Neural cell (in vitro differentiated cells): ENCODE results near the gene MTMR3. TPM values are rescaled to one million over a fixed set of nuclear protein-coding genes. Genes with fewer than 3 reads are reported as not detected.

ENCODE experiments used
- H2AFZ ChIP-seq: fragments of 200-600, 300-800 bp; sonication (generic), shearing (Covaris generic); 2 replicates; pipeline ENCODE4 v1.6.0; 2014; ENCODE audit warnings: low read depth, mild to moderate bottlenecking, antibody characterized with exemption, low read length, moderate library complexity
- H3F3A ChIP-seq: fragments of 200-600 bp; shearing (Covaris generic); 2 replicates; pipeline ENCODE4 v1.6.1; 2016; ENCODE audit warnings: mild to moderate bottlenecking, moderate library complexity, mixed read lengths, antibody characterized with exemption, low read length; ENCODE audit not compliant: insufficient read depth, poor library complexity, severe bottlenecking
- H3K27ac ChIP-seq: fragments of 200-600, 300-800 bp; sonication (generic), shearing (Covaris generic); 2 replicates; pipeline ENCODE4 v1.5.1; 2014; ENCODE audit warnings: mild to moderate bottlenecking, low read length, moderate library complexity
- H3K27me3 ChIP-seq: fragments of 300-800, 200-600 bp; sonication (generic), shearing (Covaris generic); 2 replicates; pipeline ENCODE4 v1.6.0; 2014; ENCODE audit warnings: mild to moderate bottlenecking, low read depth, low read length, moderate library complexity; ENCODE audit not compliant: insufficient read depth
- H3K36me3 ChIP-seq: fragments of 300-800, 200-600 bp; sonication (generic), shearing (Covaris generic); 2 replicates; pipeline ENCODE4 v1.5.1; 2014; ENCODE audit warnings: mild to moderate bottlenecking, antibody characterized with exemption, low read length, moderate library complexity; ENCODE audit not compliant: insufficient read depth
- H3K4me2 ChIP-seq: fragments of 300-800, 200-600 bp; sonication (generic), shearing (Covaris generic); 2 replicates; pipeline ENCODE4 v1.6.0; 2014; ENCODE audit warnings: mild to moderate bottlenecking, low read length
- H3K4me3 ChIP-seq: fragments of 300-800, 200-600 bp; sonication (generic), shearing (Covaris generic); 2 replicates; pipeline ENCODE4 v1.5.1; 2014; ENCODE audit warnings: mild to moderate bottlenecking, low read length, moderate library complexity
- H3K79me2 ChIP-seq: fragments of 200-600 bp; shearing (Covaris generic); replicated peaks from 2 replicates; pipeline ENCODE4 v1.6.0; 2014; ENCODE audit warnings: mild to moderate bottlenecking, low read length, moderate library complexity; ENCODE audit not compliant: insufficient read depth
- H3K9ac ChIP-seq: fragments of 300-800, 200-600 bp; sonication (generic), shearing (Covaris generic); 2 replicates; pipeline ENCODE4 v1.6.1; 2016; ENCODE audit warnings: mild to moderate bottlenecking, low read length, mixed read lengths
- H3K9me2 ChIP-seq: fragments of 200-600 bp; shearing (Covaris generic); 2 replicates; pipeline ENCODE4 v1.6.1; 2016; ENCODE audit warnings: mild to moderate bottlenecking, low read length, mixed read lengths; ENCODE audit not compliant: insufficient read depth
- H3K9me3 ChIP-seq: fragments of 200-600, 300-800 bp; sonication (generic), shearing (Covaris generic); 2 replicates; pipeline ENCODE4 v1.6.1; 2016; ENCODE audit warnings: mild to moderate bottlenecking, mixed run types, low read length, moderate library complexity, mixed read lengths
- H4K20me1 ChIP-seq: fragments of 200-600 bp; shearing (Covaris generic); 2 replicates; pipeline ENCODE4 v1.6.1; 2016; ENCODE audit warnings: mild to moderate bottlenecking, mixed run types; ENCODE audit not compliant: insufficient read depth
- CTCF ChIP-seq: fragments of 450-650 bp; IDR thresholded peaks from 2 replicates; pipeline ENCODE4 v1.5.1; 2014; ENCODE audit warnings: antibody characterized with exemption, mild to moderate bottlenecking, moderate library complexity; ENCODE audit not compliant: poor library complexity, severe bottlenecking
- EP300 ChIP-seq: fragments of 450-650 bp; conservative IDR thresholded peaks from 2 replicates; pipeline ENCODE4 v1.6.1; 2014; ENCODE audit warnings: antibody characterized with exemption, mild to moderate bottlenecking, moderate library complexity; ENCODE audit not compliant: poor library complexity, severe bottlenecking
- EZH2 ChIP-seq: fragments of 200-600, 300-800 bp; shearing (Covaris generic), sonication (generic); IDR thresholded peaks from 2 replicates; pipeline ENCODE4 v1.6.1; 2014; ENCODE audit warnings: antibody characterized with exemption, low read length, borderline replicate concordance, mild to moderate bottlenecking; ENCODE audit not compliant: insufficient read depth, poor library complexity, severe bottlenecking
- MXI1 ChIP-seq: fragments of 450-650 bp; conservative IDR thresholded peaks from 2 replicates; pipeline ENCODE4 v1.6.1; 2014; ENCODE audit warnings: antibody characterized with exemption, mild to moderate bottlenecking; ENCODE audit not compliant: poor library complexity, severe bottlenecking
- POLR2AphosphoS5 ChIP-seq: IDR thresholded peaks from 2 replicates; pipeline ENCODE4 v1.6.1; 2012
- RAD21 ChIP-seq: fragments of 450-650 bp; conservative IDR thresholded peaks from 2 replicates; pipeline ENCODE4 v1.6.1; 2014; ENCODE audit warnings: antibody characterized with exemption, mild to moderate bottlenecking, moderate library complexity
- REST ChIP-seq: IDR thresholded peaks from 2 replicates; pipeline ENCODE4 v1.6.1; 2012; ENCODE audit warnings: borderline replicate concordance
- SMC3 ChIP-seq: fragments of 450-650 bp; conservative IDR thresholded peaks from 2 replicates; pipeline ENCODE4 v1.6.1; 2014; ENCODE audit warnings: antibody characterized with exemption, mild to moderate bottlenecking, moderate library complexity; ENCODE audit not compliant: poor library complexity
- TAF1 ChIP-seq: IDR thresholded peaks from 2 replicates; pipeline ENCODE4 v1.6.1; 2012; ENCODE audit warnings: low read depth
- polyA plus RNA-seq: library from polyadenylated mRNA; depleted of rRNA; stranded (reverse); fragments of >200 nt; gene quantifications from 2 replicates; pipeline ENCODE4 v1.2.3, GENCODE V29; 2014

MTMR3 gene
- polyA plus RNA-seq, 1 donor from 2014 or later = 46.7 TPM

- TF ChIP-seq CTCF = no peak
- TF ChIP-seq EZH2 = no peak
- no peak for TF ChIP-seq REST
- no peak for TF ChIP-seq MXI1
- TF ChIP-seq SMC3 = no peak
- TF ChIP-seq RAD21 = no peak
- TF ChIP-seq POLR2AphosphoS5 = no peak
- no peaks in the 10 kb centered on the region for H4K20me1 ChIP-seq
- H3K9ac ChIP-seq = no peak overlapping the region
- no peak overlapping the region for H3K27ac ChIP-seq
- peaks cover 5% of the 10 kb centered on the region for H3K36me3 ChIP-seq
- H3K4me3 ChIP-seq = no peak overlapping the region
- H3K9me2 ChIP-seq = no peaks in the 10 kb centered on the region
- H2AFZ ChIP-seq = no peak overlapping the region
- H3K79me2 ChIP-seq = no peaks in the 10 kb centered on the region
- no peaks in the 10 kb centered on the region for H3K27me3 ChIP-seq
- no peaks in the 10 kb centered on the region for H3F3A ChIP-seq
- no peak overlapping the region for H3K4me2 ChIP-seq
- no peaks in the 10 kb centered on the region for H3K9me3 ChIP-seq
Observed at GRCh38 chr22:30031328-30031727, 148.4 kb downstream of the MTMR3 start.

- no peaks in the 10 kb centered on the region for H3F3A ChIP-seq
- no peaks in the 10 kb centered on the region for H3K9me3 ChIP-seq
- H3K27ac ChIP-seq = no peak overlapping the region
- TF ChIP-seq TAF1 (no peak), SMC3 (no peak), REST (no peak), EP300 (no peak), MXI1 (no peak), EZH2 (no peak), CTCF (no peak), POLR2AphosphoS5 (no peak), RAD21 (no peak)
- H4K20me1 ChIP-seq = no peaks in the 10 kb centered on the region
- no peaks in the 10 kb centered on the region for H3K9me2 ChIP-seq
- H3K36me3 ChIP-seq = peaks cover 5% of the 10 kb centered on the region
- H3K27me3 ChIP-seq = no peaks in the 10 kb centered on the region
- no peak overlapping the region for H3K9ac ChIP-seq
- H3K4me2 ChIP-seq = no peak overlapping the region
- H2AFZ ChIP-seq = no peak overlapping the region
- no peaks in the 10 kb centered on the region for H3K79me2 ChIP-seq
- H3K4me3 ChIP-seq = no peak overlapping the region
Observed at GRCh38 chr22:30031764-30032455, 148.9 kb downstream of the MTMR3 start.
